Central memory CD4-positive, alpha-beta T cell (primary cell): Measurements from ENCODE around the gene TSSK3.

ENCODE experiments used
- DNase-seq: peaks from one replicate; pipeline ENCODE4 v3.0.0; 2022
- total RNA-seq, 3 experiments: gene quantifications; one replicate each; lab custom pipeline; 2026; lab: John Stamatoyannopoulos, UW

The TSSK3 gene, protein sequence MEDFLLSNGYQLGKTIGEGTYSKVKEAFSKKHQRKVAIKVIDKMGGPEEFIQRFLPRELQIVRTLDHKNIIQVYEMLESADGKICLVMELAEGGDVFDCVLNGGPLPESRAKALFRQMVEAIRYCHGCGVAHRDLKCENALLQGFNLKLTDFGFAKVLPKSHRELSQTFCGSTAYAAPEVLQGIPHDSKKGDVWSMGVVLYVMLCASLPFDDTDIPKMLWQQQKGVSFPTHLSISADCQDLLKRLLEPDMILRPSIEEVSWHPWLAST
- 0.21 to 0.96 (median 0.44) reads per million in 3 experiments for total RNA-seq

DNA sequence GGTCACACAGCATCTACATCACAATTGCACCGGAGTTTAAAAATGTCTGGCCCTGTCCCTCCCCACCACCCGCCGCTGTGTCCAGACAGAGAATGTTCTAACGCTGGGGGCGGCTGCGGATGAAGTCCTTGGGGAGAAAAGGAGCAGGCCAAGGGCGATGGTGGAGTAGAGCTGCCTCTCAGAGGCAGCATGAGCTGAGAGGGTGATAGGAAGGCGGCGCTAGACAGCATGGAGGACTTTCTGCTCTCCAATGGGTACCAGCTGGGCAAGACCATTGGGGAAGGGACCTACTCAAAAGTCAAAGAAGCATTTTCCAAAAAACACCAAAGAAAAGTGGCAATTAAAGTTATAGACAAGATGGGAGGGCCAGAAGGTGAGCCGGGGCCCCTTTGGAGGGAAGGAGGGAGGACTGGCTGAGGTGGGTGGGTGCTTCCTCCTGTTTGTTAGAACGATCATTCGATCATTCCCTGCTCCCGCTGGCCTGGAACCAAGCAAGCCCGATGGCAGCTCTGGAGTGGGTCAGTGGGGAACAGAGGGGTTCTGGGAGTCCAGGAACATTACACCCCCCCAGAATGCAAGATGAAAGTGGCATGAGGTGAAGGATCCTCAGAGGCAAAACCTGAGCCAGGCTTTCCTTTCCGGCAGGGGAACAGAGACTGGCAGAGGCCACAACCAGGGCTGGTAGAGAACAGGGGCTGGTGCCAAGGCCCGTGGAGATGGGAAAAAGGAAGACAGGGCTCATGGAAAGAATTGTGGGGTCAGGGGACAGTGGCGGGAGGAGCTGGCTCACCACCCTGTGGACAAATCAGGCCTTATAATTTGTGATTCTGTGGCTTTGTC is at the start of gene TSSK3, which contains the start of gene FAM229A:
Gene TSSK3 (plus strand): TSS at position 66 of the 840 bp plus-strand sequence. CDS start 163 bp downstream, at position 229.
Gene FAM229A (minus strand): TSS at position 12 of the 840 bp plus-strand sequence. CDS start 394 bp downstream, outside the sequence.
- no peak for DNase-seq

GRCh38 chr1:32316903-32317277 is 45.4 kb upstream of the TSSK3 start:
- DNase-seq: no peak

DNA sequence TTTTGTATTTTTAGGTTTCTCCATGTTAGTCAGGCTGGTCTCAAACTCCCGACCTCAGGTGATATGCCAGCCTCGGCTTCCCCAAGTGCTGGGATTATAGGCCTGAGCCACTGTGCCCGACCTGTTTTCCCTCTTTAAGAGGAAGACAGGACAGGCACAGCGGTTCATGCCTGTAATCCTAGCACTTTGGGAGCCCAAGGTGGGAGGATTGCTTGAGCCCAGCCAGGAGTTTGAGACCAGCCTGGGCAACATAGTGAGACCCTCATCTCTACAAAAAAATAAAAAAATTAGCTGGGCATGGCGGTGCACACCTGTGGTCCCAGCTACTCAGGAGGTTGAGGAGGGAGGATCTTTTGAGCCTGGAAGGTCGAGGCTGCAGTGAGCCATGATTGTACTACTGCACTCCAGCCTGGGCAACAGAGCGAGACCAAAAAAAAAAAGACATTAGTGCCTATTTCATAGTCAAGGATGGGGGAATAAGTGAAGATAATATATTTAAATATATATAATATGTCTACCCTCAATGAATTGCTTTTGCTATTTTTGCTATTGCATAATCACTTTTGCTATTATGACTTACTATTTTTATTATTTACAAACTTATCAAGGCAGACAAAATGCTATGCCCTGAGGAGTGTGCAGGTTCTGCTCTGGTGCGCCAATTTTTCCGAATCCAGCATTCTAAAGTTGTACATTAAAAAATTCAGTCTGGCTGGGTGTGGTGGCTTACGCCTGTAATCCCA is 44.0 kb upstream of the TSSK3 start:
- no peak for DNase-seq

GRCh38 chr1:32321712-32322291 is 40.5 kb upstream of the TSSK3 start:
- peak; percentile 67 for DNase-seq

GRCh38 chr1:32327204-32327603 is 35.1 kb upstream of the TSSK3 start:
- DNase-seq: no peak

GRCh38 chr1:32329931-32330466 is 32.3 kb upstream of the TSSK3 start:
- no peak for DNase-seq

- no peak for DNase-seq
Measured at GRCh38 chr1:32330558-32331151, 31.7 kb upstream of the TSSK3 start.

DNA sequence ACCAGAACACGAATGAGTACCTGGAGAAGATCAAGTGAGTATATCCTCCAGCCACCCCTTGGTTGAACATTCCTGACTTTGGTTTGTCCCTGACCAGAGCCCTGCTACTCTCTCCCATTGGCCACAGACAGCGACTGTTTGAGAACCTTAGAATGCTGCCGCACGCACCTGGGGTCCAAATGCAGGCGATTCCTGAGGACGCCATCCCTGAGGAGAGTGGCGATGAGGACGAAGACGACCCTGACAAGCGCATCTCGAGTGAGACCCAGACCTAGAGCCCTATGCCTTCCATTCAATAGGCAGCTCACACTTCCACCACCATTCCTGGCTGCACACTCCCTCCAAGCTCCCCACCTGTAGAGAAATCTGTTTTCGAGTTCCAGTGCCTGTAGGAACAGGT is 30.8 kb upstream of the TSSK3 start:
- DNase-seq: no peak

DNA sequence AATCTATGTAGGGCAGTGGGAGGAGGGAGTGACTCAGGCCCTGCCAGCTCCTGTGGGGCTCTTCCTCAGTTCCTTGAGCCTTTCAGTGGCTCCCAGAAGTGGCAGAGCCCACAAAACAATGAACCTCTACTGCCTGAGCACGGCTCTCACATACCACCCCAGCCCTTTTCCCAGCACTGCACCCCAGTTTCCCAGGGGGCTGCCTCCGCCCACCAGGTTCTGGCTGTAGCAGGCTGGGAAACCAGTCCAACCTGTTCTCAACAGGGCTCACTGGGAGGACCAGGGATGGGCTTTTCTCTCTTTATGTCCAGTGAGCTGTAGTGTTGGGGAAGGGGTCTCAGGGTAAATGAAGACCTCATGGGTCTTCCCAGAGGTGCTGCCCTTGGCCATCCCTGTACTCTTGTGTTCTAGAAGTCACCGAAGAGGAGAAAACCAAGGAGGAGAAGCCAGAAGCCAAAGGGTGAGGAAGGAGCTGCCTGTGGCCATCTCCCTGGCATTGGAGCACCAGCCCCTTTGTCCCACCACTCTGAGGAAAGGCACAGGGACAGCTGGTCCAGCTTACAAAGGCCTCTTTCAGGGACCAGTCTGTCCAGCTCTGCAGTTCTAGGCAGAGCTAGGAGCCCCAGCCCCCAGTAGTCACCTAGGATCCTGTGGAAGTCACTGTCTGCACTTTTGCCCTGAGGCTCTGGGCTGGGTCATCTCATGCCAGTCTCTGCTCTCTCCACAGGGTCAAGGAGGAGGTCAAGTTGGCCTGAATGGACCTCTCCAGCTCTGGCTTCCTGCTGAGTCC is 29.9 kb upstream of the TSSK3 start:
- no peak for DNase-seq

DNA sequence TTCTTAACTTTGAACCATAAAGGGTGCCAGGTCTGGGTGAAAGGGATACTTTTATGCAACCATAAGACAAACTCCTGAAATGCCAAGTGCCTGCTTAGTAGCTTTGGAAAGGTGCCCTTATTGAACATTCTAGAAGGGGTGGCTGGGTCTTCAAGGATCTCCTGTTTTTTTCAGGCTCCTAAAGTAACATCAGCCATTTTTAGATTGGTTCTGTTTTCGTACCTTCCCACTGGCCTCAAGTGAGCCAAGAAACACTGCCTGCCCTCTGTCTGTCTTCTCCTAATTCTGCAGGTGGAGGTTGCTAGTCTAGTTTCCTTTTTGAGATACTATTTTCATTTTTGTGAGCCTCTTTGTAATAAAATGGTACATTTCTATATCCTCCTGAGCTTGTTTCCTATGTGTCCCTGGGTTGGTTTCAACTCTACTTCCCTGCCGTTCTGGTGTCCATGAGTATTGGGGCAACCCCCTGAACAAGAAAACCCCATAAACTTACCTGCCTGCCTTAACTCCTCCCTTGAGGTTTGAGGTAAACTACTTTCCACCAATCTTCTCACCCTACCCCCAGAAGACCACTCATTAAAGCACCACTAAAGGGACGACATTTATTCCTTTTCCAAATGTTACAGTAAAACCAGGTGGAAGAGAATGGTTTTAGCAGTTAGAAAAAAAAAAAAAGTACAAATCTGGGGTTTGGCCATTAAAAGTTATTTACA is 28.9 kb upstream of the TSSK3 start:
- no peak for DNase-seq

GRCh38 chr1:32334274-32334861 is 28.0 kb upstream of the TSSK3 start:
- no peak for DNase-seq

- peak; percentile 64 for DNase-seq
Measured at GRCh38 chr1:32334864-32335534, 27.3 kb upstream of the TSSK3 start.

GRCh38 chr1:32335535-32335789 is 26.9 kb upstream of the TSSK3 start:
- DNase-seq: no peak

- peak; percentile 81 for DNase-seq
Measured at GRCh38 chr1:32335790-32336590, 26.3 kb upstream of the TSSK3 start, which contains the start of gene MARCKSL1. Gene MARCKSL1 (minus strand): TSS chr1:32336233. CDS start chr1:32336033, 200 bp downstream.

GRCh38 chr1:32336591-32336932 is 25.8 kb upstream of the TSSK3 start:
- DNase-seq: no peak

DNA sequence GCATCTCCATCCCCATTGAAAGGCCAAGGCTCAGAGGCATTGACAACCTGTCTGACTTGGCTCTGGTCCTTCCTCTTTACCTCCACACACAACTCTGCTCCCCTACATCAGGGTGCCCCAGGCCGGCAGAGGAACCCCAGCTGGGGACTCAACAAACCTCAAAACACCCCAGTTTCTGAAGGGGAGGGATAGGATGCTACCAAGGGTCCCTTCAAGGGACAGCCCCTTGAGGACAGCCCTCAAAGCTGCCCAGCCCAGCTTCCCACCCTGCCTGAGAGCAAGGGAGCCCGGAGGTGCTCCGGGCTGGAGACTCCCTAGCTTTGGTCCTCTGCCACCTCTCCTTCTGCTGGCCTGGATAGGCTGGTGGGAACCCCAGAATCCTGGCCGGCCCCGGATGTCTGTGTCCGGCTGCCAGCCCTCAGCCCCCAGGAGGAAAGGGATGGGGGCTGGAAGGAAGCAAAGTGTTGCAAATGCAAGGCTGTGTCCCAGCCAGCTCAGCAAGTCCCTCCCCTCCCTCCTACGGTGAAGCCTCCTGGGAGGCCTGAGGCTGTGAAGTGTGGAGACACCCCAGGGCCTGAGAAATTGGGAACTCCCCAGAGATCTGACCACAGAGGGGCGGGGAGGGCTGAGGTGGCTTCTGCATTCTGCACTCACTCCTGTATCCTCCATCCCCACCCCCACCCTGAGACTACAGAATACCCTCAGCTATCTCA is 25.2 kb upstream of the TSSK3 start:
- peak; percentile 59 for DNase-seq

DNA sequence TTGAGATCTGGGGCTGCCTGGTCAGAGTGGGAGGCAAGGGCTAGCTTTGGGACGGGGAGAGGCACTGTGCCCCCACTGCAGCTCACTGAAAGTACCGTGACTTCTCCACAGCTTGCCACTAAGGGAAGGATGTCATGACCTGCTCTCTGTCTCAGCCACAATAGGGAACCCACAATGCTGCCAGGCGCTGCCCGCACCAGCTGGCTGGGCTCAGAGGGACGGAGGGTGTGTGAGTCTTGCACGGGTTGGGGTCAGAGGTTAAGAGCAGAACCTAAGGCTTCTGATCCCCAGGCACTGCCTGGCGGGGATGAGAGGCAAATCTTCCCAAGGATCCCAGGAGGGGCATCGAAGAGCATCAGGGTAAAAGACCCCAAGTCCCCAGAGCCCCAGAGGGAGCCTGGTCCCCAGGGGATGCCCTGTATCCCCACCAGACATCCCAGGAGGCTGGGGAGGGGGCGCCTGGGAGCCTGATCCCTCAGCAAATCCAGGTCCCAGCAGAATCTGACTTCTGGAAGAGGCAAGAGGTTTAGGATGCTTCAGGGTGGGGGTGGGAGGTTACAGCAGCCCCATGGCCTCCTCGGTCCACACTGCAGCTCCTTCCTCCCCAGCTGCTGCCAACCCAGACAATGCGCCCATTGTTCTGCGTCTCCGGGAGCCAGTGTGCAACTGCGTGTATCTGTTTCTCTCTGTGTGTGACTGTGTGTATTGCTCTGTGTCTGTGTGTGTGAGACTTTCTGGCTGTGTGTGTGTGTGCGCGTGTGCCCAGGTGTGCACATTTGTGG is 24.3 kb upstream of the TSSK3 start:
- DNase-seq: no peak
